NCI-H2107 treated with DMSO at 0.1 percent for 48 hours (cell line): Measurements from ENCODE around the gene TOM1L2.

ENCODE experiments used
- DNase-seq: peaks from one replicate; lab custom pipeline; 2025; ENCODE audit not compliant: unreplicated experiment; lab: John Stamatoyannopoulos, UW

TOM1L2 gene

DNA sequence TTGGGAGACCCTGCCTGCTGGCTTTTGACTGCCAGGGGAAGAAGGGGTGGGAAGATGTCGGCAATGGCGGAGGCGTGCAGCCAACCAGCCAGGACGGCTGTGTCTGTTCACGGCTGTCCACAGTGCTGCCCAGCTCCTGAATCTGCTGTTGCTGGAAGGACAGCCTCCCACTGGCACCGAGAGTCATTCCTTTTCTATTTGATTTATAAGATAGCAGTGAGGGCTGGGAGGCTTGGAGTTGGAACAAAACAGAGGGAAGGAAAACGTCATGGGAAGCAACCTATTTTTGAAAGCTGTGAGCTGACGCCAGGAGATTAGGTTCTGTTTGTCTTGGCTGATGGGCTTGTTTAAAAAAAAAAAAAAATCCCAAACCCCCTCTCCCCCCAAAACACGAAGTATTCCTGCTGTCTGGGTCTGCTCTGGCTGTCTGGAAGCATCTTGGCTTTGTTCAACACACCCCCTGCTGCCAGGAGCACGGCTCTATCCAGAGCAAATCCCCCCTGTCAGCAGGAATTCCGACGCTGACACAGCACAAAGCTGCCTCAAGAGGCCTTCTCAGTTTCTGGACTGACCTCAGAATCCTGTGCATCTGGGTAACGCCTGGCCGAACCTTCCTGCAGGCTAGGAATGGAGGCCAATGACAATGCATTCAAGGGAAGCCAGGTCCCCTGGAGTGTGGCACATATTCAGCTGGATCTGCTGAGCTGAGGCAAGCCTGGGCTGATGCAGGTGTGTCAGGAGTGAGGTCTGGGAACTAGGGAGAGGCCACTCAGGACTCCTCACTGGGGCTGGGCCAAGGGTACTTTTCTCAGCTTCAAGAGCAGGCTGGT is 94.5 kb downstream of the TOM1L2 start:
- no peak for DNase-seq

GRCh38 chr17:17876959-17877528 is 95.2 kb downstream of the TOM1L2 start:
- no peak for DNase-seq

DNA sequence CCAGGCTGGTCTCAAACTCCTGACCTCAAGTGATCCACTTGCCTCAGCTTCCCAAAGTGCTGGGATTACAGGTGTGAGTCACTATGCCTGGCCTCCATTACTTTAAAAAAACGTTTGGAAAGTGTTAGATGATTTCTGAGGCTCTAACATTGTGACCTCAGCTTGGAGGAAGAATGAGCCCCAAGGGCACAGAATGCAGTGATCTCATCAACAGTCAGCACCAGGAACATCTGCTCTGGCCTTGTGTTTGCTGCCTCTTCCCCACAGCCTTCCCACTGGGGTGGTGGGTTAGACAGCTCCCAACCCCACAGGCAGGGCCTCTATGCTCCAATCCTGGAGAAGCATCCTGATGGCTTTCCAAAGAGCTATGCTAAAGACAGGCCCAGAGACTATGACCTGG is 97.7 kb downstream of the TOM1L2 start:
- DNase-seq: no peak

- DNase-seq: no peak
These were observed 98.7 kb downstream of the TOM1L2 start for GRCh38 chr17:17873450-17873991.

DNA sequence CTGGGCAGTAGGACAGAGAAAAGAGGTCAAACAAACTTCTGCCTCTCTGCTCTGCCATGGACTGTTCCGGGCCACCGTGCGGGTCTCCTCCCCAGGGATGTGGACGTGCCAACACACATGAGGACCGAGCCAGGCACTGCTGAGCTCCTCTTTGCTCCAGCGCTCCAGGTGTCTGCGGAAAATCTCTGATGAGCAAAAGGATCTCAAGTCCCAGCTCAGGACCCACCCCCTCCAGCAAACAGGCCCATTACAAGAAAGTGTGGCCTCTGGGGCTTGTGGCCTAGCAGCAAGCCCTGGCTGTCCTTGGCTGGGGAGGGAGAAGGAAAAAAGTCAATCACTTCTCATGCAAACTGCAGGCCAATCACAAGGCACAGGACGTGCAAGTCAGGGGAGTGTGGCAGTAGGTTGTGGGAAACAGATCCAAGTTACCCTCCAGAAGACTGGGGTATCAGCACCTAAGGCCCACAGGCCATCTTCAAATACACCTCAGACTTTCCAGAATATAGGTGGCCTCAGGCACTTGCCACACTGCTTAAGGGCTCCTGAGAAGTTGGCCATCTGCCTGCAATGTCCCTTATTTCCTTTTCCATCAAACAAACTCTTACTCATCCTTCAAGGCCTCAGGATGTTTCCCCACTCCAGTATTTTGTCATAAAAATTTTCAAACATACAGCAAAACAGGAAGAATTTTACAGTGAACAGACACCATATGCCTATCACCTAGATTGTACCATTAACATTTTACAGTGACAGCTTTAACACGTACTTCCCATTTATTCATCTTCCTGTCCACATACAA is 99.5 kb downstream of the TOM1L2 start:
- no peak for DNase-seq

- DNase-seq: no peak
These were observed 100.3 kb downstream of the TOM1L2 start for GRCh38 chr17:17871913-17872312.

DNA sequence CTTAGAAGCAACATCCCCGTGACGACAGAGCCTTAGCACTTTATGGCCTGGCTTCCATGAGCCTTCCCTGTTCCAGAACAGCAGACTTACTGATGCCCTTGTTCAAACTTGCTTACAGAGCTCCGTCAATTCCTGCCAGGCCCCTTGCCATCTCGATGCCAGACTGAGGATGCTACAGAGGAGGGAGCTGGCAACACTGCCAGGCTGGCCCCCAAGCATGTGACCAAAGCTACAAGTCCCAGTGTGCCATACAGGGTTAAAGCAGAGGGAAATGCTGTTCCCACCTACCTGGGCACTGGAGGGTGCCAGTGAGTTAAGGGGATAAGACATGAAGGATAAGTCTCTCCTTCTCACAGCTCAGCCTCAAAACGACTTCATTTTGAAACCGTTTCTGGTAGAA is 102.0 kb downstream of the TOM1L2 start:
- no peak for DNase-seq

DNA sequence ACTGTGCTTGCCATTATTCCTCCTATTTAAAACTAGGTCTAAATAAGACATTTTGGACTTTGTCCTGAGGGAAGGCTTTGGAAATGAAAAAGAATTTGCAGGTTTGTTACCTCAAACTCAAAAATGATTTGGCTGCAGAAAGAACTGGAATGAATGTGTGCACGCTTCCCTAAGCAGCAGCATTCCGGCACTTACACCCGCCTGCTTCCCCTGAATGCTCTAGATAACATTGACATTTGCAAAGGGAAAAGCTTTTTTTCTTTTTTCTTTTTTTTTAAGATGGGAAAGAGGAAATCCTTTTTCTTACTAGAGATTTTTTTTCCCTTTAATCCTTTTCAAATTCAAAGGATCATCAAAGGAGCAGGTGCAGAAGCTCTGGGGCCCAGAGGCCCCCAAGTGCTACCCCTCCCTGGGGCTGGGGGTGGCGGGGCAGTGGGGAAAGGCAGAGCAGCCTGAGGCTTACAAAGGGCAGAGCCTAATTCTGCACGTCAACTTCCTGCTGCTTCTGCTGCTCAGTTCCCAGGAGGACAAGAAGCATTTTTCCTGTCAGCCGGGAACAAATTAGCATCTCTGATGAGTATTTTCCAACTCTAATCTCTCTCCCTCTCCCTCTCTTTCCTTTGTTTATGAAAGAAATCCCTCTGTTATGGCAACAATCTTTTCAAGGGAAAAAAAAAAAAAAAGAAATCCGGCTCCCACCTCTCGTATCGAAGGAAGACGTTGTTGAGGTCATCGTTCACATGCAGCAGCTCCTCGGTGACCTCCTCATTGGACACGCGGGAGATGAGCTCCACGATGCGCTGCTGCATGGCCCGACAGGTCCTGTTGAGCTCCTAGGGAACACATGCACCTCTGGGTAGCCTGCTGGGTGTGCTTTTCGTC is 103.3 kb downstream of the TOM1L2 start:
- no peak for DNase-seq

DNA sequence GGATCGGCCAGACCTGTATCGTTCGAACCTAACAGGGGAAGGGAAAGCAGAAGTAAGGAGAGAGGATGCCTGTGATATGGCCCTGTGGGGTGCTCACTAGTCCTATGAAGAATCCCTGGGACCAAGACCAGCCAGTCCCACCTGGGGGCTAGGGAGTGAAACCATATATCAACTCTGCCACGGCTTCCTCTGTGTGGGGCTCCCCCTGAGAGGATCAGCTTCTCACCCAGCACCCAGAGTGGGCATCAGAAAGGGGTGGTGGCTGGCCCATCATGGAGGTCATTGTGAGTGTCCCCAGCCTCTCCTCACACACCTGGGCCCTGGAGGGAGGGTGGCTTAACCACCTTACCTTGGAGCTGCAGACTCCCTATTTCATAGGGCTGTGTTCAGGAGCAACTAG is 105.3 kb downstream of the TOM1L2 start:
- DNase-seq: no peak

DNA sequence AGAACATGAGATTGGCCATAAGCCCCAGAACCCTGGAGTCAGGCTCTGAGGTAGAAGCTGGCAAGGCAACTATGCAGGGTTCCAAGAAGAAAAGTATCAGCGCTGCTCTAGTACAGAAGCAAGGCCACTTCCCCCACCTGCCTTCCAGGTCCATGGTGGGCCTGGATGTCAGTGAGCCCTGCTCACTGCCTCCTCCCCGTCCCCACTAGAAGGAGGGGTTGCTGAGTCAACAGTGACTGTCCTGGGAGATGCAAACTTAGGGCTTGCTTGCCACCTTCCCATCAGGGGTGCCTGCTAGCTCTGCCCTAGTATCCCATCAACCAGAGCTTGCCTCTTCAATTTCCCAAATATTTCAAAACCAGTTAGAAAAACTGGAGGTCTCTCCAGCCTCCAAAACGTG is 105.8 kb downstream of the TOM1L2 start:
- no peak for DNase-seq

DNA sequence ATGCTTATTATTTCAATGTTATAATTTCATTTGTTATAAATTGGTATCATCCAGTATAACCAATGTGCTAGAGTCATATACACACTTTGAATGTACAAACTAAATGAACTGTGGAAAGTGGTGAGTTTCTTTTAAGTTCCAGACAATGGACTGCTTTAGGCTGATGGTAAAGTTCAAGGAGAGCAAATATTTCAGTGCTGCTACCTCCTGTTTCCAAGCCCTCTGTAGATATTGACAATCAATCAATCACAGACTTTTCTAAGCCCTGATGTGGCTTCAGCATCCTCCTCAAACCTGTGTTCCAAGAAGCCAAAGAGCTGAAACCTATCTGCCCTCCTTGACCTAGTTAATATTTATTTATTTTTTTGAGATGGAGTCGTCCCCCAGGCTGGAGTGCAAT is 107.2 kb downstream of the TOM1L2 start:
- no peak for DNase-seq

DNA sequence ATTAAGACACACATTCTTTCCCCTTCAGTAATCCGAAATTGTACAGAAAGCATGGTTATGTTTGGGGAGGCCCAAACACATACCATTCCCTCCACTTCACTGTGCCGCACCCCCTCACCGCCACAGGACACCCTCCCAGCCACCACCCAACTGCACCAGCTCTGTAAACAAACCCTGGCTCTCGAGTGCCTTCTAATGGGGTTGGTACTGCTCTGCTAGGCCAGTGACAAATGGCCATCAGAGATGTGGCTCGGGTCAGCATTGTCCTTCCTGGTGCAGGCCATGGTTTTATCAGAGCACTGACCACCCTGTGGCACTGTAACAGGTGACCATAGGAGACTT is 111.5 kb downstream of the TOM1L2 start:
- no peak for DNase-seq

GRCh38 chr17:17859909-17860765 is 112.1 kb downstream of the TOM1L2 start:
- DNase-seq: peak; percentile 34

DNA sequence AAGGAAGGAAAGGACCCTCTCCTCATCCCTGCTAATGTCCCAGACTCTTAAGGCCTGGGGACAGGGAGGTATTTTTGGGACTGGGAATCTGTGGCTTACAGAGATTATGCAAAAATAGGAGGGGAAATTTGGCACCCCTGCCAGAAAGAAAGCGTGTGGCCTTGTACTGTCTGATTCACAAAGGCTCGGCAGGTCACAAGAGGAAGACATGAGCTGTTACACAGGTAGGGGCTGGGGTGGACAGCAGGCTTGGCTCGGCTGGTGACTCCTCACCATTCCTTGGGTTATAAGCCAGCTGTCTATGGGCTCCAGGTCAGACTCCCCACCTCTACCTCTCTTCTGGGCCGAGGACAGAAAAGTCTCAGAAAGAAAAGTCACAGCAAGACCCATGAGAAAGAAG is 114.7 kb downstream of the TOM1L2 start:
- DNase-seq: no peak

GRCh38 chr17:17856386-17856785 is 115.8 kb downstream of the TOM1L2 start:
- no peak for DNase-seq

- no peak for DNase-seq
These were observed 116.2 kb downstream of the TOM1L2 start for GRCh38 chr17:17855976-17856375.

GRCh38 chr17:17853811-17854447 is 118.3 kb downstream of the TOM1L2 start:
- no peak for DNase-seq

GRCh38 chr17:17852930-17853329 is 119.3 kb downstream of the TOM1L2 start:
- no peak for DNase-seq
